HG02642 (cell line): Measurements from ENCODE around the gene CACNA1E.

Experiments
- ATAC-seq: cut with Tn5 transposase; IDR thresholded peaks from one replicate; pipeline ENCODE4 v1.9.1; 2021; ENCODE audit warnings: mild to moderate bottlenecking; ENCODE audit not compliant: unreplicated experiment, poor library complexity

CACNA1E gene

GRCh38 chr1:181482521-181483284 is 614 bp upstream of the CACNA1E start:
- ATAC-seq = peak; percentile 62

GRCh38 chr1:181484821-181485220 is 1.5 kb downstream of the CACNA1E start:
- ATAC-seq = no peak

DNA sequence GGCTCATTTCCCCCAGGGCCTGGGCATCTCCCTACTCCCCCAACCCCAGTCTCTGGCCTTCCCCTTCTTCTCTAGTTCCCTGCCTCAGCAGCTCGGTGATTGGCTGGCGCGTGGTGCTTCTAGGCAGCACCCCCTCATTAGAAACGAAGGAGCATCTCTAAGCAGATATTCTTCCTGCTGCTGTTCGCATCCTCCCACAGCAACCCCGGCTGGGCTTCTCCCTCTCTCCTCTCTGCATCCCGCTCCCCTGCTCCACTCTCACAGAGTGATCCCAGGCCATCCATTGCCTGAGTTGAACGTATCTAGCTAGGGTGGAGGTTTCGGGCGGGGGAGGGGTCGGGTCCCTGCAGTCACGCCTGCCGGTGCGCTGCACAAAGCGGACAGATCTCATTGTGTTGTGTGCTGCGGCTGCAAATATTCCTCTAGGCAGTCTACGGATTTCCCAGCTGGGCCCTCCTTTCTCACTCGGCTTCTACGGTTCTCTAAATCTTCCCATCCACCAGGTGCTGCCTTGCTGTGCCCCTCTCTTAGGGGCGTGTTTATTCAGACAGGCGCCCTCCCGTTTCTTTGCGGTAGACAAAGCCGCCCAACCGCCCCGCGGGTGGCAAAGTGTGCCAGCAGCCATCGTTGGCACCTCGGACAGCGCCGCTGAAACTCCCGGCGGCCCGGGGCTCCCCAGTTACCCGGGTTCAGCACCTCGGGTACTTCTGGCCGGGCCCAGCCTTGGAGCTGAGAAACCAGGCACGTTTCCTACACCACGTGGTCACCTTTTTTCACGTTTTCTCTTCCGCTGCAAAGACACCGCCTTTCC is 2.2 kb downstream of the CACNA1E start:
- ATAC-seq = peak; percentile 43

GRCh38 chr1:181486098-181486420 is 2.7 kb downstream of the CACNA1E start:
- ATAC-seq = no peak

DNA sequence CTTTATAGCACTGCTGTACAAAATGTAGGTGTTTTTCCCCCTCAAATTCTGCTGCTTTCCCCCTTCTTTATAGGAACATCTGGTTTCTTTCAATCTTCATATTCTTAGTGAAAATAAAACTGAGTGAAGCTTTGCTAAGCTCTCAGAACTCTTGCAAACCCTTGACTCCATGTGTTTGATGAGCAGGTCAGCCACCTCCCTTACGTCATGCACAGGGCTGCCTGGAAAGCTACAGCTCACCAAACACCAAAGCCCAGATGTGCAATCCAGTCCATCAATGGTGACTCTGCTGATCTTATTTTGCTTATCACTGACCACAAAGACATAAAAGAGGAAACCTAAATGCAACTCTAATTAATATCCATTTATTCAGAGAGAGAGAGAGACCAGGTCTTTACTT is 5.5 kb downstream of the CACNA1E start:
- ATAC-seq = no peak

- no peak for ATAC-seq
These were observed 7.0 kb downstream of the CACNA1E start for GRCh38 chr1:181490276-181490675.

- no peak for ATAC-seq
These were observed 7.7 kb downstream of the CACNA1E start for GRCh38 chr1:181490740-181491712.

DNA sequence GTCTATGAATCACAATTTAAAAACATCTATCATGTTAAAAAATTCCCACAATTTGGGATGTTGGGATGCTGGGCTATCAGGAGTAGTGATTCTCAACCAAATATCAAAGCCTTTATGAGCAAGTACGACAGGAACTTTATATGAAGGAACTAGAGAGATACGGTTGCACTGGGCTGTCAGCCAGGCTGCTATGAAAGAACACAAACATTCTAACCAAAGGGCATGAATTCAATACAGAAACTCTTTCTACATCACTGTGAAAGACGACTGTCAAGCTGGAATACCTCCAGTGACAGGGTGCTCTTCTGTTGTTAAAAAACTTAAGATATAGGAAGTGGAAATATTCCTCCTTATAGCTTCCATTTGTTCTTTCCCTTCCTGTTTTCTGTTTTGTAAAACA is 9.8 kb downstream of the CACNA1E start:
- ATAC-seq = no peak

GRCh38 chr1:181493885-181494284 is 10.6 kb downstream of the CACNA1E start:
- no peak for ATAC-seq

DNA sequence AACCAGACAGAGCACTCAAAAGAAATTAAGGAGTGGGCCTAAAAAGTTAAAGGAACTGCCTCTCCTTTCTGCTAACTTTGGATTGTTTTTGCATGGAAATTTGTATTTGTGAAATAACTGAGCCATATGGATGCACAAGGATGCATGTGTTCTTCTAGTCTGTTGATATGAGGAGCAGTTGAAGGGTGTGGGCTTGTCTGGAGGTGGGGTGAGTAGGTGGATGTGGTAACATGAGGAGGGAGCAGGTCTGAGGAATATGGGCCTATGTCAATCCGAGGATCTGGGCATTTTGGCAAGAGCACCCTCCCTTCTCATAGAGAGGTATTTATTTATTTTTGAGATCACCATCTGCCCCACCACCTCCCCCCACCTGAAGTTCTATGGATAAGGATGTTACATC is 13.4 kb downstream of the CACNA1E start:
- ATAC-seq = no peak

DNA sequence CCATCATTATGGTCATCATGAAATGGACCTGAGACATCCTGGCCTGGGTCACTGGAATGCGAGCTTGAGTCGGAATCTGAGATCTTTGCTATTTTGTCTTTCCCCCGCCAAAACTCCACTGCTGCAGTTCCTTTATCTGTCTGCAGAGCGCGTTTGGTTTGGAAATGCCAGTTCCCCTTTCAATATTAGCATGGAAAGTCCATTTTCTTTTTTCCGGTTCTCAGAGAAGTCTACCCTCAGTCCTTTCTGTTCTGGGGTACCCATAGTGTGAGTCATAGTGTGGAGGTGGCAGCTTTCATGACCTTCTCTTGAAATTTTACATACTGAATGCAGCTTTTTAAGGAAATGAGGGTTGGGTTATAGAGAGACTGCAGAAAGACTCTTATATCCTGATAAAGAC is 14.6 kb downstream of the CACNA1E start:
- ATAC-seq = no peak

- ATAC-seq = no peak
These were observed 16.5 kb downstream of the CACNA1E start for GRCh38 chr1:181499825-181500224.

DNA sequence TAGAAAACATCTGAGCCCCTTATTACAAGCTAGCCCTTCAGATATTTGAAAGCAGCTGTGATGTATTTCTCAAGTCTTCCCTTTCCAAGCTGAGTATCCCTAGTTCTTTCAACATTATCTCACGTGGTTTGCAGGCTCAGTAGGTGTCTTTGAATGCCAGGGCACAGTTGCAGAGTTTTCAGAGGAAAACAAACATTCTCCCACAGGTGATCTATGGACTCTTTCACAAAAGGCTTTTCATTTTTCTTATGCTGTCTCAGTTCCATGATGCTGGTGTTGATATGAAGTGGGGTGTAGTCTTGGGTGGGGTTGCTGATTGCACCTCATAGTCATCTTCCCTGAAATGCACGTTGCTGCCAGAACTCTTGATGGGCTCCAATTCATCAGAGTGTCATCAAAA is 17.3 kb downstream of the CACNA1E start:
- no peak for ATAC-seq

- ATAC-seq = no peak
These were observed 18.3 kb downstream of the CACNA1E start for GRCh38 chr1:181501612-181502011.

GRCh38 chr1:181503171-181503810 is 20.0 kb downstream of the CACNA1E start:
- ATAC-seq = no peak

GRCh38 chr1:181504399-181504842 is 21.1 kb downstream of the CACNA1E start:
- peak; percentile 56 for ATAC-seq

DNA sequence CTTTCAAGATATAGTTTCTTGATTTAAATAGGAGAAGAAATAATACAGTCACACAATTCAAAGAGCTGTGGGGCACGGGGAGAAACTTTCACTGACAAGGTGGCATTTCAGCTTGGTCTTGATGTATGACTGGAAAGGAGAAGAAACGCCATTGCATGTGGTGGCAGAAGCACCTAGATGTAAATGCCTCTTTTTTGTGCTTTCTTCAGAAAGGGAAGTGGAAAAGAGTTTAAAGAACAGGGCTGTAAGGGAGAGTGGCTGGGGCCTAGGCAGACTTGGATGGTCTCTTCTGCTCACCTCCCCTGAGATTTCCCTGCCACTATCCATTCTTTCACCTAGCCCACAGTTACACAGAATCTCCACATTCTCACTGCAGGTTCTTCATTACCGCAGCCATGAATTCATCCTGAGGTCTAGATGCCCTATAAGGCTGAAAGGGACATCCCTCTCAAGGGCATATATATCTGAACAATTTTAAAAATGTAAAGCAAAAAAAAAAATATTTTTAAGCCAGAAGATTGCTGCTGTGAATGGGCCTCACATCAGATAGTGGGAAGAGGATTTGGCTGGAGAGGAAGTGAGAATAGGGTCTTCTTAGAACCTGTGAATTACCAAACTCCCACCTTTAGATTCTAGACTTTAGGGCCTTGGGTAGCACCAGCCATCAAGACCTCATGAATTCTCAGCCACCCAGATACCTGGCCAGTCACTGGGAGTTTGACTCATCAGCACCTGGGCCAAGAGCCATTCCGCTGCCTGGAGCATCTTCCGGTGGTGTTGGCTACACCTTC is 23.4 kb downstream of the CACNA1E start:
- no peak for ATAC-seq

- peak; percentile 34 for ATAC-seq
These were observed 25.3 kb downstream of the CACNA1E start for GRCh38 chr1:181508486-181509165.

GRCh38 chr1:181513786-181514297 is 30.5 kb downstream of the CACNA1E start:
- ATAC-seq = no peak
